Measurements from ENCODE around the gene ASTN1. TPM values are rescaled to one million over a fixed set of nuclear protein-coding genes. Genes with fewer than 3 reads are reported as not detected.

The ASTN1 gene
- total and polyA plus RNA-seq, 5 experiments from 2014 or later = not detected

DNA sequence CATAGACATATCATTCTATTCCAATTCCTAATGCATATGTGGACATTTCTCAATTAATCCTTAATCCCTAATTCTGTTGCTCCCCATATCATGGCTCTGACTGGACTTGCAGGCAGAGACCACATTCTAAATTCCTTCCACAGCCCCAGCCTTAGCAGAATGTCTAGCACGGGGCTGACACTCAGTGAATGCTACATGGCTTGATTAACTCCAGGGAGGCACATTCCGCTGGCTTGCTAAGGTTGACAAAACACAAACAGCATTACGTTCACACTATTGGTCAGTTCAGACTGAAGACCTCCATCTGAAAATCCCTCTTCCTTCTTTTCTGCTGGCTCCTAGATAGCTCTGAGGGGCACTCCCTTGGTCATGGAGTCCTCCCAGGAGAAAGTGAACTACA, 119.4 kb downstream of the ASTN1 start:
- Mint-ChIP-seq H3K9me3 (peaks cover 0 to 8% (median 0%) of the 10 kb centered on the region in 9 donors), H3K27me3 (peaks cover 0 to 25% (median 7%) of the 10 kb centered on the region in 5 donors), H3K4me3 (no peak overlapping the region), H3K4me1 (no peaks in the 10 kb centered on the region), H3K36me3 (no peaks in the 10 kb centered on the region), H3K27ac (no peak overlapping the region)
- DNase-seq (no peak), ATAC-seq (no peak)
- POLR2A ChIA-PET = no interaction called here

DNA sequence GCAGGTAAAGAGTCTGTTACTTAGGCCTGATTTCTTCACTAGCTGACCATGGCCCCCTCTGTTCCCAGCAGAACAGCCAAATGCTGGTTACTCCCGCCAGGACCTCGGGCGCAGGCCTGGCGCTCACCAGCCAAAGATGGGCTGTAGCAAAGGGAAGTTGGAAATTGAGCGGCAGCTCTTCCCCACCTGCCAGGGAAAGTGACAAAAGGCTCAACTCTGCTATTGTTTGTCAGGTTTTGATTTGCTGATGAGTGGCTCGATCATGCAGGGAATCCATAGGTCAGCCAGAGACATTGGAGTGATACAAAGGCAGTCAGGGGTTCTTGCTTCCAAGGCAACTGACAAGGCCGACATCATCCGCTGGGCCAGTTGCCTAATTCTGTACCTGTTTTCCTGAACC, 120.1 kb downstream of the ASTN1 start:
- Mint-ChIP-seq H3K27me3 (peaks cover 0 to 21% (median 7%) of the 10 kb centered on the region in 5 donors), H3K36me3 (no peaks in the 10 kb centered on the region), H3K27ac (no peak overlapping the region), H3K4me1 (no peaks in the 10 kb centered on the region), H3K4me3 (peak overlapping the region in 1 of 10 donors; percentile 8), H3K9me3 (peaks cover 0 to 8% (median 0%) of the 10 kb centered on the region in 9 donors)
- no peak for ATAC-seq
- no peak for DNase-seq
- POLR2A ChIA-PET = no interaction called here

DNA sequence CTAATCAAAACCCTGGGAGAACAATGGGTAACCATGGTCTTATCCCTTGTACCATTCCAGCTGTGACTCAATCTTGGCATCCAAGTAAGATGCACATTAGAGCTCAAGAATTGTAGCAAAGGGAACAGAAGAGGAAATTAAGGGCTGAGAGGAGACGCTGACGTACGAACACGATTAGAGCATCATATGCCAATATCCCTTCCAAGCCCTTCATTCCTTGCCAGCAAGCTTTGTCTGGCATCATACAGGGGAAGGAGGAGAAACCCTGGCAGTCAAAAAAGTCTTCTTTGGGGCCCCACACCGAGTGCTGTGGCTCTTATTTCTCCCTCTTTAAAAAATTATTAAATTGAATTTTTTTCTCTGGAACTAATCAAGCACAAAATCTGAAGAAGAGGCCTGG, 120.9 kb downstream of the ASTN1 start:
- Mint-ChIP-seq H3K27me3 (peaks cover 0 to 20% (median 7%) of the 10 kb centered on the region in 5 donors), H3K4me1 (no peaks in the 10 kb centered on the region), H3K4me3 (no peak overlapping the region), H3K27ac (no peak overlapping the region), H3K9me3 (peaks cover 0 to 8% (median 0%) of the 10 kb centered on the region in 9 donors), H3K36me3 (no peaks in the 10 kb centered on the region)
- POLR2A ChIA-PET = no interaction called here
- DNase-seq (no peak), ATAC-seq (no peak)

DNA sequence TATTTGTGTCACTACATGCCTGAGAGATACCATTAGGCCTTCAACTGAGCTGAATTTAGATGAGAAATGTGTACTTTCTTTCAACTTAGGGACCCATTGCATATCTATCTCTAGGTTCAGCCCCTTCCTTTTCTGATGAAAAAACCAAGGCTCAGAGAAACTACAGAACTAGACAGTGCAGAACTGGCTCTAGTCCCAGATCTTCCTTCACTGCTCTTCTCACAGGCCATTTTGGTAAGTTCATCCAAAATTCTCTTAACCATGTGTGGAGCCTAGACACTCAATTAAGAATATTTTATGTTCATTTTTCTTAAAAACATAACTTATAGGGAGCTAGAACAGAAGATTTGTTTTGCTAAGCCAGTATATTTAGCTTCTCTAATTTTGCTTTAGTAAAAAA, 128.9 kb downstream of the ASTN1 start:
- H3K36me3 Mint-ChIP-seq = no peaks in the 10 kb centered on the region
- H3K4me3 Mint-ChIP-seq = no peak overlapping the region
- H3K27me3 Mint-ChIP-seq = peaks cover 0 to 4% (median 0%) of the 10 kb centered on the region in 5 donors
- no peak for ATAC-seq
- H3K27ac Mint-ChIP-seq = no peak overlapping the region
- no peak for DNase-seq
- no peaks in the 10 kb centered on the region for H3K4me1 Mint-ChIP-seq
- POLR2A ChIA-PET = no interaction called here
- peaks cover 0 to 6% (median 0%) of the 10 kb centered on the region in 9 donors for H3K9me3 Mint-ChIP-seq

DNA sequence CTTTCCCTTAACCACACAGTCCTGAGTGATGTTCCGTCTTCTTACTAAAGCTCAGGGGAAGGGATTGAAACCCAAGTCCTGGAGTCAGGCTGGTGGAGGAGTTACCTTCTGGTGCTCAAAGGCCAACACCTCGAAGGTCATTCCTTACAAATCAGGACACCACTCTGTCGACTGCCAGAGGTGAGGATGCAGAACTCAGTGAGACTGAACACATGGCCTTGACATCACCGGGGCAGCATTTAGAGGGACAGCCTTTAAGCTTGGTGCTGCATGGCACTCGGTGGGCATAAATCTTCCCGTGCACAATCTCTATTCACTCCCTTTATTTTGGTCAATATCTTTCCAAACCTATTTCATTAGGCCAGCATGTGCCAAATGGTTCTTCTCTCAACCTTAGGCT, 130.9 kb downstream of the ASTN1 start:
- Mint-ChIP-seq H3K36me3 (no peaks in the 10 kb centered on the region), H3K9me3 (peaks cover 0 to 6% (median 0%) of the 10 kb centered on the region in 9 donors), H3K27me3 (peaks cover 0 to 4% (median 0%) of the 10 kb centered on the region in 5 donors), H3K27ac (no peak overlapping the region), H3K4me1 (no peaks in the 10 kb centered on the region), H3K4me3 (no peak overlapping the region)
- ATAC-seq (no peak), DNase-seq (no peak)
- POLR2A ChIA-PET = no interaction called here

DNA sequence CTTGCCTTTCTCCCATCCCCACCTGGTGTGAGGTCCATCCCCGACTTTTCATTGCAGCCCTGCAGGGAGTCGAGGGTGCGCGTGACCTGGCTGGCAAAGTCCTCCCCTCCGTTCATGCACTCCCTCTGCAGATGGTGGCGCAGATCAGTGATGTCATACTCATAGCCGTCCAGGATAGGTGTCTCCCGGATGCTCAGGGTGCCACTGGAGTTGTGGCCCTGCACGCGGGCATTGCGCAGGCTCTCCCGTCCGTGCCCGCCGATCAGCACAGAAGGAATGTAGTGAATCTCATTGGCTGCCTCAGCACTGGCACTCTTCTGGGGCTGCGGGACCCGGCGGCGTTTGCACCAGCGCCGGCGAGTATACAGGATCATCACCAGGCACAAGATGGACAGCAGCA, 132.1 kb downstream of the ASTN1 start:
- DNase-seq (no peak), ATAC-seq (no peak)
- peaks cover 0 to 8% (median 0%) of the 10 kb centered on the region in 9 donors for H3K9me3 Mint-ChIP-seq
- POLR2A ChIA-PET = no interaction called here
- no peaks in the 10 kb centered on the region for H3K36me3 Mint-ChIP-seq
- no peak overlapping the region for H3K27ac Mint-ChIP-seq
- peaks cover 0 to 4% (median 0%) of the 10 kb centered on the region in 5 donors for H3K27me3 Mint-ChIP-seq
- H3K4me1 Mint-ChIP-seq = no peaks in the 10 kb centered on the region
- H3K4me3 Mint-ChIP-seq = no peak overlapping the region

DNA sequence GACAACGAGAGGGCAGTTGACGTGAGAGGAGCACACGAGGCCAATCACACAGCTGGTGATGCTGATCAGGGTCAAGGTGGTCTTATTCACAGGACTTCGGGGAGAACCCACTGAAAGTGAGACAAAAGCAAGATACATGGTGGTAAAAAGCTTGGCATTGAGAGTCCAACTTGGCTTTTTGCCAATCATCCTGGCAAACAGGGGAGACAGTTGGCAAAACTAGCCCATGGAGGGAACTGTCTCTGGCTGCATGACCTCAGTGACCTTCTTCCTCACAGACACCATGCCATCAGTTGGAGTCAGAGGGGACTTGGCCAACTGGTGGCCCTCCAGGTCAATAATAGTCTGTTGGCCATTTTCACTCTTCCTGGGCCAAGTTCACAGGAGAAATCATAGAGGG, 139.9 kb downstream of the ASTN1 start:
- peaks cover 0 to 2% (median 0%) of the 10 kb centered on the region in 4 donors for H3K4me1 Mint-ChIP-seq
- H3K36me3 Mint-ChIP-seq = no peaks in the 10 kb centered on the region
- H3K27me3 Mint-ChIP-seq = no peaks in the 10 kb centered on the region
- H3K9me3 Mint-ChIP-seq = peaks cover 0 to 26% (median 4%) of the 10 kb centered on the region in 9 donors
- DNase-seq = no peak
- no peak overlapping the region for H3K27ac Mint-ChIP-seq
- ATAC-seq = no peak
- no peak overlapping the region for H3K4me3 Mint-ChIP-seq
- POLR2A ChIA-PET = no interaction called here

DNA sequence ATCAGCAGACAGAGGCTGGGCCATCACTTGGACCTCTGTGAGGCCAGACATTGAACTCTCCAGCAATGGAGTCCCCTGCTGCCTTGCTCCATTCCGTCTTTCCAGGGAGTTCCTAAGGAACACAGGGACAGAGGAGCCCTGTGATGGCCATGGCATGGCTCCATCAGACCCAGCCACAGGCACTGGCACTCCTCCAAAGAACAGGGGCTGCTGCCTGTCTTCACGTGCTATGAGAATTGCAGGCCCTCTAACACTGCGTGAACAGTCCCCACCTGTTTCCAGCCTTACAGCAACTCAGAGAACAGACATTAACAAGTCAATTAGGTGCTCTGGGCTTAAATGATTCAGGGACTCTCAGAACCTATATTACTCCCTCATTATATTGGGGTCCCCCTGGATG, 140.8 kb downstream of the ASTN1 start:
- H3K27me3 Mint-ChIP-seq = no peaks in the 10 kb centered on the region
- DNase-seq = no peak
- no peak for ATAC-seq
- no peak overlapping the region for H3K4me3 Mint-ChIP-seq
- peaks cover 0 to 2% (median 0%) of the 10 kb centered on the region in 4 donors for H3K4me1 Mint-ChIP-seq
- no peaks in the 10 kb centered on the region for H3K36me3 Mint-ChIP-seq
- H3K27ac Mint-ChIP-seq = no peak overlapping the region
- POLR2A ChIA-PET = no interaction called here
- peaks cover 0 to 26% (median 3%) of the 10 kb centered on the region in 9 donors for H3K9me3 Mint-ChIP-seq

DNA sequence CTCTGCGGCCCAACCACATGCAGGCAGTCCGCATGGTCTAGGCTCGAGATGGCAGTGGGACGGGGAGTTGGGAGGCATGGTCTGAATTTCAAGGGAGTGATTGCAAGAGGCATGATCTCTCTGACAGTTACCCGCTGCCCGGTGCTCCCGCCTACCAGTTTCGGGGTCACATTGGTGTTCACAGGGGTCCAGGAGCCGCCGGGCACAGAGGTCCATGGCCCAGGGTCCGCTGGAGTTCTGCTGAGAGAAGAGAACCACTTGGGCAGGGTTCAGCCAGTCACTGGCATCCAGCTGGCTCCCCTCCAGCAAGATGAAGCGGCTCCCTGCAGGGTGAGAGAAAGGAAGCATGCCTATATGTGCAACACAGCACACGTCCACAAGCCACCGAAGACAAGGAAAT, 141.3 kb downstream of the ASTN1 start:
- ATAC-seq (no peak), DNase-seq (no peak)
- H3K36me3 Mint-ChIP-seq = no peaks in the 10 kb centered on the region
- H3K4me1 Mint-ChIP-seq = peaks cover 0 to 2% (median 0%) of the 10 kb centered on the region in 4 donors
- peaks cover 0 to 3% (median 0%) of the 10 kb centered on the region in 5 donors for H3K27me3 Mint-ChIP-seq
- no peak overlapping the region for H3K27ac Mint-ChIP-seq
- H3K9me3 Mint-ChIP-seq = peaks cover 0 to 29% (median 3%) of the 10 kb centered on the region in 9 donors
- no peak overlapping the region for H3K4me3 Mint-ChIP-seq
- POLR2A ChIA-PET = no interaction called here

DNA sequence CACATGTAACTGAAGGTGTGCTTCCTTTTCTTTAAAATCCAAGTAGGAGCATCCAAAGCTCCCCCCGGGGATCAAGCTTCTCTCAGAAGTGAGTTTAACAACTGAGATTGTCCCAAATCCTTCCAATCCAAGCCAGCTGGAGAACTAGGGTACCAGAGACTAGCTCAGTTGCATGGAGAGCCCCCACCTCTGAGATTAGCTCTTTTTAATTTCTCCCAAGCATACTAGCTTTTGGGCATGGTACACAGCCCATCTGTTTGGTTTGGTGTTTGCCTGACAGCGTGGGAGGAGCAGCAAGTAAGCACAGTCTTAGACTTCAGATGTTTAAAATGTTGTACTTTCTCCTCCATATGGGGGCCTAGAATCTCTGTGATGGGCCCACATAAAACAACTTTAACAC, 142.8 kb downstream of the ASTN1 start:
- no peak for ATAC-seq
- H3K36me3 Mint-ChIP-seq = no peaks in the 10 kb centered on the region
- H3K27me3 Mint-ChIP-seq = peaks cover 0 to 8% (median 0%) of the 10 kb centered on the region in 5 donors

DNA sequence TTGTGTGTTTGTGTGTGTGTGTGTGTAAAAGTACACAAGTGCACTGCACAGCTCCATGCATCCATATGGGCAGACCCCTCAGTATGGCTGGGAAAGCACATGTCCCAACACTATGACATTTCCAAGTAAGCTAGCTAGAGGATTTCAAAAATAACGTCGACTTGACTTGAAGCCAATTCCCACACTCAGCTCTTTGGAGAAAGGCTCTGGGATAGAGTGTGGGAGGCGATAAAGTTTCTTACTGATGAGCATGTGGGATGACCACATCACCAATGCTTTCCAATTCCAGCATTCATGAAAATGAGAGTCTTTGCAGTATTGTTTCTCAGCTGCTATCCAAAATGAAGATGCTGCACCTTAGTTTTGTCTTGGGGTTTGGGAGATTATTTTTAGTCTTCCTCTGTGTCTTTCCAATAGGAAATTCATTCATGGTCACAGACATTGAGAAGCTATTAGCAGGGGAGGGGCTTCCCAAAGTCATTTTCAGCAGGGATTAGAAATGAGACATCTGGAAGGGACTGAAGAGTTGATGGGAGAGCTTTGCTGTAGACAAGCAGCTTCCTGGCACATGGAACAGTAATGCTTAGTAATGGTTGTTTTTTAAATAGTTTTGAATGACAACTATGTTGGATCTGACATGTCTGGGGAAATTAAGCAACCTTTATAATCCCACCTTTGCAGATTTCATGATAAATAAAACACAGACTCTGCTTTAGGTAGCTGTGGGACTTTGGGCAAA, 143.5 kb downstream of the ASTN1 start:
- POLR2A ChIA-PET = no interaction called here
- DNase-seq (no peak), ATAC-seq (no peak)
- H3K4me1 Mint-ChIP-seq = no peaks in the 10 kb centered on the region
- H3K4me3 Mint-ChIP-seq = no peak overlapping the region
- H3K27ac Mint-ChIP-seq = no peak overlapping the region
- peaks cover 0 to 16% (median 4%) of the 10 kb centered on the region in 9 donors for H3K9me3 Mint-ChIP-seq
- H3K36me3 Mint-ChIP-seq = no peaks in the 10 kb centered on the region
- peaks cover 0 to 8% (median 2%) of the 10 kb centered on the region in 5 donors for H3K27me3 Mint-ChIP-seq

More for the DNA sequence above, 142.8 kb downstream of the ASTN1 start:
- Mint-ChIP-seq H3K4me1 (no peaks in the 10 kb centered on the region), H3K27ac (no peak overlapping the region), H3K4me3 (no peak overlapping the region), H3K9me3 (peaks cover 0 to 20% (median 4%) of the 10 kb centered on the region in 9 donors)
- no peak for DNase-seq
- POLR2A ChIA-PET = no interaction called here

DNA sequence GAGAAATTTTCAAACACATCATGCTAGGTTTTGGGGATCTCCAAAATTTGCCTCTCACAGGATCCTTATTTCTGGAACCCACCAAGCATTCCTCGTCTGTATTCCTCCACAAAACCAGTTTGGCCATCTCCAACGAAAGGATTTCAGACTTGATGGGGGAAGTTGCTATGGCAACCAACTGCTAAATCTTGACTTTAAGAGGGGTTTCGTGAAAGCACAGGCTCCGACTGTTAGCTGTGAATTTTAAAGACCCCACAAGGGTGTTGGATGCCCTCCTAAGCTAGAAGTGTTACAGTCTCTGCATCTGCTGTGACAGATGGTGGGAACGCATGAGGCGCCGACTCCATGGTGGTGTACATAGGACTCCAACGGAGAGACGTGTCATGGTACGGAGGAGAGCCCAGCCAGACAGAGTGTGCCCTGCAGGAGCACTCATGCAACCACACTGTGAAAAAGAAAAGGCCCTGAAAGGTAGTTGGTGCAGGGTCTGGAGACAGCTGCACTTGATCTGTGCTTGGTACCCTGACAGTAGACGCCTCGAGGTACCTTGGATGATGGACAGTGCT, 147.1 kb downstream of the ASTN1 start:
- Mint-ChIP-seq H3K27me3 (peaks cover 0 to 8% (median 2%) of the 10 kb centered on the region in 5 donors), H3K9me3 (peaks cover 0 to 19% (median 4%) of the 10 kb centered on the region in 9 donors), H3K27ac (no peak overlapping the region), H3K4me1 (no peaks in the 10 kb centered on the region), H3K4me3 (no peak overlapping the region), H3K36me3 (no peaks in the 10 kb centered on the region)
- ATAC-seq (no peak), DNase-seq (no peak)
- POLR2A ChIA-PET = no interaction called here

DNA sequence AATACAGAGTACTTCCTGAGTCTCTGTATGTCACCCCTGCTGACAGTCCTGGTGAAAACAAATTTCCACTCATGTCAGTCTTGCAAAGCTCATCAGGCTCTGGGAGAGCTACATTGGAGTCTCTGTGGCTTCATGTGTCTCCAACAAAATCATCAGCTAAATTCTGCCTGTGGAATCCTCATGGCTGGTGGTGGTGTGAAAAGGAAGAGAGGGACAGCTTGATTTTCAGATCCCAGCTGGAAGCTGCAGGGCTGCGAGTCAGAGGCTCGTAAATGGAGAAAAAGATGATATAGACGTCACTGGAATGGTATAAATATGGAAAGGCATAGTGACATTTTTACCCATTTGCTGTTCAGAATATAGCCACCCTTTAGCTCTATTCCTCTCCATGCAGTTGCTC, 150.2 kb downstream of the ASTN1 start:
- Mint-ChIP-seq H3K27me3 (peaks cover 0 to 8% (median 2%) of the 10 kb centered on the region in 5 donors), H3K27ac (no peak overlapping the region), H3K9me3 (peaks cover 0 to 19% (median 2%) of the 10 kb centered on the region in 9 donors), H3K4me3 (no peak overlapping the region), H3K4me1 (no peaks in the 10 kb centered on the region), H3K36me3 (no peaks in the 10 kb centered on the region)
- ATAC-seq = no peak
- POLR2A ChIA-PET = no interaction called here
- DNase-seq = no peak

All from naive thymus-derived CD8-positive, alpha-beta T cell (primary cell).